NCI-H226 (cell line): Measurements from ENCODE around the gene PTGER3.

ENCODE experiments used
- DNase-seq: peaks from one replicate; pipeline ENCODE4 v3.0.0-alpha.2; 2015

Gene PTGER3

DNA sequence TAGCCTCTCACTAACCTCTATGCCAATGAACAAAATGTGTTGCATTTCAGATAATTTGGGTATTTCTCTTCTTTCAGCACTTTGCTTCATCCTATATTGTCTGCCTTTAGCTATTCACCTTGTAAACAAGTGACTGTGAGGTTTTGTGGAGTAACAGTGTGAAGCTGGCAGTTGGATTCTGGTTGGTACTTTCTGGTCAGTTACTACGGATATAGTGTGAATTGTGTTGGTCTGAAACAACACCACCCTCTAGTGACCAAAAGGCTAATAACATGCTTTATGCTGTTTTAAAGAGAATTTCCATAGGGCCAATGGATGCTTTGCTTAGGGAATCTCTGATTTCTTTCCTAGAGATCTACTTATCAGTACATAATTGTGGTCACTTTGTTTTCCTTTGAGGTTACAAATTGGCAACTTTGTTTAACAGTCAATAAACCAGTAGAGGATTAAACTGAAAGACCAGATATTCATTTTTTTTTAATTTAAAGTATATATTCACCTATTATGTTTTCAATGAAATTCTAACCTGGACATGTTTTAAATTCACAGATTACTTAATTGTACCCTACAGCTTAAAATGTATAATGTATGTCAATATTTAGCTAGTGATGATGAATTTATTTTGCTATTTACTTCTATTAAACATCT, 2.5 kb upstream of the PTGER3 start:
- DNase-seq = peak; percentile 24

DNA sequence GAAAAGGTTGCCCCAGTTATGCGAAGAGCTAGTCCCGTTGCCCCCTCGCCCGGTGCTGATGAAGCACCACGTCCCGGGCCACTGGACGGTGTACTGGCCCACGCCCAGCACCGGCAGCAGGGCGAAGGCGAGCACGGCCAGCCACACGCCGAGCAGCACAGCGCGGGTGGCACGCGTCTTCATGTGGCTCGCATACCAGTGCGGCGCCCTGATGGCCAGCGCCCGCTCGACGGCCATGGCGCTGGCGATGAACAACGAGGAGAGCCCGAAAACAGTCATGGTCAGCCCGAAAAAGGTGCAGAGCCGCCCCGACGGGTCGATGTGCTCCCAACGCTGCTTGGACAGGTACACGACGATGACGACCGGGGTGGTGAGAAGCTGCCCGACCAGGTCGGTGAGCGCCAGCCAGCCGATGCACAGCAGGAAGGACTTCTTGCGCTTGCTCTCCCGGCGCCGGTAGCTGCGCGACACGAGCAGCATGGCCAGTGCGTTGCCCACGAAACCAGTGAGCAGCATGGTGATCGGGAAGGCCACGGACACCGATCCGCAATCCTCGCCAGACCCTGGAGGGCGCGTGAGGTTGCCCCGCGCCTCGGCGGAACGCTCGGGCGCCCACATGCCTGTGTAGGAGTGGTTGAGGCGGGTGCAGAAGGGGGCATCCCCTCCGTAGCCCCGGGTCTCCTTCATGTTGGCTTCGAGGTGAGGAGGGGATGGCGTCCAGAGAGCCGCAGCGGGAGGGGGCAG, 553 bp downstream of the PTGER3 start:
- no peak for DNase-seq

DNA sequence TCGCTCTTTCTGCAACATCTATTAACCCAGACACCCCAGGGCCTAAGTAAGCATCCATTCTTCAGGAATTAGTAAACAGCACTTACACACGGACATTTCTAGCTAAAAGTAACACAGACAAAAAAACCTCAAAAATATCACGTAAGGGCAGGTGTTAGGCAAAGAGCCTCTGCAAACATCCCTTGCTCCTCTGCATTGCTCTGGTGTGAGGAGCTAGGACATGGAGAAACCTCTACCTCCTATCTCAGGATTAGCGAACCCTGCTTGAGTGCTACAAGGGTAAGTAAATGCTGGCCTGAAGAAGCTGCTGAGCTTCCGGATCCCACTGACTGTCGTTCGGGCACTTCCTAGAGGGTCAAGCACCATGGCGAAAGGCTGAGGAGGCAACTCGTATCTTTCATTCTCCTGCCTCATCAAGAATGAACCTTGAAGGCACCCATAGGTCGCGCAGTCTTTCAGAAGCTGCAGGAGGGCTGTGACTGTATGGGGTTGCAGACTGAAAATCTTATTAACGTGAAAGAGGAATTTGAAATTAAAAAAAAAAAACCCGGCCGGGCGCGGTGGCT, 2.1 kb downstream of the PTGER3 start:
- no peak for DNase-seq

DNA sequence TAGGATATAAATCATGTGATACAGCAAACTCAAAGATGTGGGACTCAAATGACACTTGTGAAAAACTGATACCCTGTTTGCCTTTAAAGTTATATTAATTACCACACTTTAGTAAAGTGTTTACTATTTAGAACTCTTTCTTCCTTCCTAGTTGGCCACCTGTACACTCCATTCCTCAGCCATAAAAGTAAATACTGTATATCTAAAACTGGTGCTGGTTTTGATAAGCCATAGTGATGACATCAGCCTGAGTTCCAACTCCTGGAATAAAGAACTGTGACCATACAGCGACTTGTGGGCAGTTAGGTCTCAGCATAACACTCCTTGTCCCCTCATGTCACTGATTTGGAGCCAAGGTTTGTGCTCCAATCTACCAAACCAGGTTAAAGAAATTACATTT, 2.8 kb downstream of the PTGER3 start:
- DNase-seq = no peak

DNA sequence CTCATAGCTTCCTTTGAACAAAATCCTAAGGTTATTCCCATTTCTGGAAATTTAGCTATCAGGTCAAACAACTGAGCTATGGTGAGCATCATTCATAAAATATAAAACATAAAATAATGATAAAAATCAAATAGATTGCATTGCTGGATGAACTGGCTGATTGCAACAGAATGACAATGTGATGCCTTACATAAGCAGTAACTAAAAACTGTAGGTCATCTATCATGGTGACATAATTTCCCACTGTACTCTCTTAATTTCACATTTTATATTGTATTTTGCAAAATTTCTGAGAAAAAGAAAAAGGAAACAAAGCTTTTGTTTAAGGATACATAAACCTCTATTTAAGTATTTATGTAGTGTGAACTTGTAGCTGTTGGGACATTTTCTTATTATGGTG, 4.6 kb downstream of the PTGER3 start:
- DNase-seq = no peak

DNA sequence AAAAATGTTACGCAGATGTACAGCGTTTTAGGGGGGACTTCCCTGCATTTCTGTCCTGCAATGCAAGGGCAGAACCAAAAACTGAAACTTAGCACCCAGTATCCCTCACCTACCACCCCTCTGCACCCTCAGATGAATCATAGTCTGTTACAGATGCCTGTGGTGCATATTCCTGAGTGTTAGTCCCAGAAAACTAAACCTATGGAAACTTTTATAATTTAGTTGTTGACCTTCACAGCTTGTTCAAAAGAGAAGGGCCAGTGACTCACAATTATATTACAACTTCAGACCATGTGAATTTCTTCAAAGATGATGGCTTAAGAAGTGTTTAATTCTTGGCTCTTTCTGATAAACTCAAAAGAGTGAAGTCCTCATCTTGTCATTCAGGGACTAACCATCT, 5.8 kb downstream of the PTGER3 start:
- no peak for DNase-seq

DNA sequence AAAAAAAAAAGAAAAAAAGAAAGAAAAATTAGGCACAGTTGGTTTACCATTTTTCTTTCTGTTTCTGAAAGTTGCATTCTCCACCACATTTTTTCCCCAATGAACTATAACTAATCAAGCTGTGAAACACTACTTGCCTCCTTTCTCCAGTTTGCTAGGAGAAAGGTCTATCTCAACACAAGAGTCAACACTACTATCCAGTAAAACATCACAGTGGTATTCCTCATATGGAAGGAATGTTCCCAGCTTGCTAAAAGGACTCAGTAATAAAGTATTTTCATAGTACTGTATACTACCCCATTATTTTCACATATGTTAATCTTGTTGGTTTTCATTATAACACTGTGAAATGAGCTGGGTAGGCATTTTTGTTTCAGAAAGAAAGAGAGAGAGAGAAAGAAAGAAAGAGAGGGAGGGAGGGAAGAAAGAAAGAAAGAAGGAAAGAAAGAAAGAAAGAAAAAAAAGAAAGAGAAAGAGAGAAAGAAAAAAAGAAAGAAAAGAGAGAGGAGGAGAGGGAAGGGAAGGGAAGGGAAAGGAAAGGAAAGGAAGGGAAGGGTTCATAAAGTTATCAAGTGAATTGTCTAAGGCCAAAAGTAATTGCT, 7.9 kb downstream of the PTGER3 start:
- DNase-seq = peak; percentile 7

DNA sequence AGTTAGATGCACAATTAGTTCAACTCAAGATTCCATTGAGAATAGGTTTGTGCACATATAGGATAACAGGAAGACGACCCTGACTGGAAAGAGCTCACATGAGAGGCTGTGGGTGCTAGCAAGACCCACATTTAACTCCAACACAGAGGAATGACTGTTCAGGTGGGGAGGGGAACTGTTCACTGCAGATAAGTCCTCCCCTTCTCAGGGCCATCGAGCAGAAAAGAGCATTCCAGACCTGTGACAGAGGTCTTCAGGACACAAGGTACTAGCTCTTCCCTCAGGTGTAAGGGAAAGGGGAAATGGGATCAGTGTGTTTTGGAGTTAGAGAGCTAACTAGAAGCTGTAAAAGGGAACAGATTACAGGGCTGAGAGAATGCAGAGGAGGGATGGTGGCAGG, 8.7 kb downstream of the PTGER3 start:
- no peak for DNase-seq

DNA sequence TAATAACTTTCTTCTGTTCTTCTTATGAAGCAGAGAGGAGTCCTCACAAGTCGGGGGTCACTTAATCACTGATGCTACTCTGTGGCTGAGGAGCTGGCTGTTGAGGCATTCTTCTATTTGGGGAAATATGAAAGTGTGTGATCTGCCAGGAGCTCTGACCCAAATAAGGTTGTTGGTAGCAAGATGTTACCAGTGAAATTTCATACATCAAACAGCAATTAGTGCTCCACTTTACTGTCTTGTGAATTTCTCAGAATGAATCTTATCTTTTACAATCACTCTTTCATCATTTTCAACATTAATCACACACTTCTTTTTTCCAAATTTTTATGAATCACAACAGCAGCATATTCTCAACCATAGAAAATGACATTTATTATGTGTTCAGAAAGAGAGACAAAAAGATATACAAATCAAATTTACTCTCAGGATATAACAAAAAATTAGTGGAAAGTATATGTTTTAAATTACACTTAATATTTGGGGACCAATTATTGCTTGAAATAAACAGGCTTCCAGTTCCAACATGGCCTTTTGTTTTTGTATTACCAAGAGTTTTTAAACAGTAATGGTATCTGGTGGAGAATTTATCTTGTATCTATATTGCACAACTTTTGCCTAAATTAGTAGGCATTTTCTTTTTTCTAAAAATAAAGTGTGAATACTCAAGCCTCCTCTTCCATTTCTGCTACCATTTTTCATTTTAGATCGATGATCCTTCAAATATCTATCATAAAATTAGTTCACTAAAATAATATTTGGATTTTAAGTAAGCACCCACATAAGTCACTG, 9.6 kb downstream of the PTGER3 start:
- no peak for DNase-seq

DNA sequence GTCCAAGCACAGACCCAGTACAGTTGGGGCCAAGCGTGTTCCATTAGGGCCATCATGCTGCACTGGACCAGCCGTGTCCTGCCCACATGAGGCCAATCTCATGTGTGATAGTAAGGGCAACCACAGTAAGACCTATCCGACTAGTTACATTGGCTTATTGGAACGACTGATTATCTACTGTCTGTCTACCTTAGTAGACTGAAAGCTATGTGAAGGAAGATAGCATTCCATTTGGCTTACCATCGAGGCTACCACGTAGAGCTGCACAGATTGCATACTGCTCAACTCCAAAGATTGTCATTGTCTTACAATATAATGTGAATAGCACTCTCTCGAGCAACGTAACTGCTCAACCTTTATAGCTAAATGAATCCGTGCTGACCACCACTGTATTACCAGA, 10.6 kb downstream of the PTGER3 start:
- DNase-seq = no peak

DNA sequence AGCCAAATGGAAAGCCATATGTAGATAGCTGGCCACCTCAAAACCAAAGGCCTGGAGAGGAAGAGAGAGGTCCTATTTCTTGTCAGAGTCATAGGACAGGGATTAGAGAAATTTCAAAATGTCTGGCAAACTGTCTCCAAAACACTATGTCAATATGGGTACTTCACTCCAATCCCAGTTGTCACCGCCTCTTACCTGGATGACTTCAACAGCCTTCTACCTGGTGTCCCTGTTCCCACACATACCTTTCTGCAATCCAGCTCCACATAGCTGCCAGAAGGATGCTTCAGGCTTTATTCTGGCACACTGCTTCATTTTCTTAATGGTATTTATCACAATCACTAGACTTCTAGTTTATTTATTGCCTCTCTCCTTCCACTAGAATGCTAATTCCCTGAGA, 14.5 kb downstream of the PTGER3 start:
- no peak for DNase-seq

DNA sequence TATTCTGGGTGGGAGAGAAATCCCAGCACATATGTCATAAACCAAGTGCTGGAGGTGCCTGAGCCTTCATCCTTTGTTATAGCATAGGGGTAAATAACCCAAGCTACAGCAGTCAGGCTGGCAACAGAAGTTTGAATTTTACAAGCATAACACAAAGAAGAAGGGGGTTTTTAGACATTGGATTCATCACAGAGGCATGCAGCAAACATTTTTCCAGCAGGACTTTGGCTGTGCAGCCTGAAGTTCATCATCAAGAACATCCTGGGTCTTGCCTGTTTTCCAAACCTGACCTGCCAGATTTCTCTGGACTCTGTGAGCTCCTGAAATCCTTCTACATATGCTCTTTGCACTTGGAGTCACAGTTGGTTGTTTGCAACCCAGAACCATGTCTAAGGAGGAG, 16.2 kb downstream of the PTGER3 start:
- DNase-seq = peak; percentile 26

DNA sequence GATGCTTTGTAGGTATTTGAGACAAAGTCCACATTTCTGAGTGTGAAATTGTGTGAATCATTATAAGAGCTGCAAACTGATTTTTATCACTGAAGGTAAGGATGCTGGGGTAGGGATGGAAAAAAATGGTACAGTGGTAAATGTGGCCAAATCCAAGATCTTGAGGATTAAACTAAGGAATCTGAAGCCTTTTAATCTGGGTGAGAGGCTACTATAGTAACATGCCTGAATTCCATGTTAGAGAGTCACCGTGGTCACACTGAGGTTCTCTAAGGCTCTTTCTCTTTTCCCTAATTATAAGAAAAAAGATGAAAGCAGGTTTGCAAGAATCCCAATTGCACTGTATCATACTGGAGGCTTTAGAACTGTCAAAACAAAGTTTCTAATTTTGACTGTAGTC, 17.6 kb downstream of the PTGER3 start:
- DNase-seq = no peak

DNA sequence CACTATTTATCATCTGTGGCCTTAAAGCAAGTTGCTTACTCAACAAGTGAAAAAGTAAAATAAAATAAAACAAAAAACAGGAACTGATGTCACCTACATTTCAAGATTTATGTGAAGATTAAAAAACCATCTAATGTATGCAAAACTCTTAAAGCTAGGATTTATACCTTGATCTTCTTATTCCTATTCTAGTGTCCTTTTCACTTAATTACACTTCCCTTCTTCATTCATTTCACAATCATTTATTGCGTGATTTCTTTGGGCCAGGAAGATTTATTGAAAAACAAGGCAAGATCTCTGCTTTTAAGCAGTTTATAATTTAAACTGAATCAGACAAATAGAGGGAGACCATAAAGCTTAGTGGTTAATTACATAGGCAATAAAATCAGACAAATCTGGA, 18.6 kb downstream of the PTGER3 start:
- DNase-seq = no peak

DNA sequence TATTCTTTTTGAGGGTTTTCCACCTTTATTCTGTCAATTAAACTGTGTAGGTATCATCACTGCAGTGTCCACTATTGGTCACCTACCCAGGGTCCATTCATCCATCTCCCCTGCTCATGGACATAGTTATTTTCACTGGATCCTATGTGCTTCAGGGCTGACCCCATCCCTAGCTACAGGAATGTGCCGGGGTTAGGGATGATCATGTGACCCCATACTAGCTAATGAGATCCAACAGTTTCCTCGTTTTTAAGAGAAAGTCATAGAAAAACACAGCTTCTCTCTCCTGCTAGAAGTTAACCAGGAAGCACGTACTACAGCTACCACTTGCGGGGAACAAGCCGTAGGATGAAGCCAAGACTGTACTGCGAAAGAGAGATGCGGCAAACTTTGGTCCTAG, 19.6 kb downstream of the PTGER3 start:
- no peak for DNase-seq

DNA sequence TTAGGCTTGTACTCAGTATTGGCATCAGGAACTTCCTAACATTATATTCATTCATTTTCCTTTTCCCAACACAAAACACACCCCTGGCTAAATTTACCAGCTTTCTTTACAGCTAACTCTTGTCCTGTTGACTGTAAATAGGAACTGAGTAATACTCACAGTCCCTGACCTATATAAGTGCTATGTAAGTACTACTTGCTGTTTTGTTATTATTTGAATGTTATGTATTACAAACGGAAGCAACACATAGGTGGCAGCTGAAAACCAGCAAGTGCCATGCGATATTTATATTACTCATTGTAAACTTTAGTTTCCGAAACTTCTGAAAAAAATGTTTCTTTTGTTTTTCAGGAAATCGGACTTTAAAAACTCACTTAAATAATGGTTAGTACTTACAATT, 21.5 kb downstream of the PTGER3 start:
- no peak for DNase-seq

DNA sequence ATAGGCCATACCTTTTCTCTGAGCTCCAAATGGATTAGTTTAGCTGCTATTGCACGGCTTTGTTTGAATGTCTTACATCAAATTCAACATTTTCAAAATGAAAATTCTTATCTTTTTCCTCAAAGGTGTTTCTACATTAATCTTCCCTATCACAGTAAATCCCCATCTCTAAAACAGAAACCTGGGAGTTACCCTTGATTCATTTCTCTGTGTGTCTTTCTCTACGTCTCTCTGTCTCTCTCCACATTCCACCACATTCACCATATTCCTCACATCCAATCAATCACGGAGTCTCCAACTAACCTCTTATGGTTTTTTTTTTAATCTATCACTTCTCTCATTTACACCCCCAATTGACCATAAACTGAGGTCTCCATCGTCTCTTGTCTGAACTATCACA, 24.1 kb downstream of the PTGER3 start:
- DNase-seq = no peak

DNA sequence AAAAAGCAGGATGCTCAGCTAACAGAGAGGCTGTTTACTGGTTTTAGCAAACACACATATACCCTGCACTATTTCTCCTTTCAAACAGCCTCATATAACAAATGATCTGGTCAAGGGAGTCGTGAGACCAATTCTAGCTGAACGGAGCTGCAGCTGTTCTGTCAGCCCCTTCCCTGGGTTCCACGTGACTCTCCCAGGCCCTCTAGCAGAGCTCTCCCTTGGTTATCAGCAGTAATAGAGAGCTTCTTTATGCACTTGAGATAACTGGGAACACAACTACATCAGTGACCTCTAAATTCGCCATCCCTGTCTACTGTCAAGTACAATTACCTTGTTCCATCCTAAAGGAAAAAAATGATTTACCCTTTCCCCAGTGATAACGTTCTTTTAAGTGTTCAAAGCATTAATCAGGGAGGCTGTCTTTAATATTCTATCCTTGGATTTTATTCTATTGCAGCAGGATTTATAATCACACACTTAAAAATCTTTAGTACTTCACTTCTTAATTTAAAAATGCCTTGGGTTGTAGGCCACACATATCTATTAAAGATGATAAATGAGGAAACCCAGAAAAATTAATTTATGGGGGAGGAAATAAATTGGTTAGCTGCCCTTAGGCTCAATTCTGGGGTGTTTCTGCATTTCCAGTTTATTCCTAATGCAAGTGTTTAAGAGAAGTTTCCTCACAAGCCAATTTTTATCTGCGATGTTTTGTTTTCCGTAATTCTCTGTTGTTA, 28.2 kb downstream of the PTGER3 start:
- DNase-seq = no peak

DNA sequence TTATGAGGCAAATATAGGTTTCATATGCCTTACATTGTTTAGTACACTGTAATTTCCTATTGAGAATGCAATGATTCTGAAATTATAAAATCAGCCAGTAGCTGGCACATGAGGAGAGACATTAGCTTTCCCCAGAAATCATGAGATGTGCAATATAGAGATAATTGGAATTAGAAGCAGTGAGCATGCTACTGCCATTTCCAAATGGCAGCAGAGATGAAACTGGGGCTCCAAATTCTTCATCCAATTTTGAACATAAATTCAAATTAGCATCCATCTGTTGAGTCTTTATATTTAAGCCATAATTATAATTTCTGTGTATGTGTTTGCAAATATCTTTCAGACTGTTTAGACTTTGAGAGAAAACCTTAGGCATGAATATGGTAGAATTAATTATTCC, 28.8 kb downstream of the PTGER3 start:
- DNase-seq = no peak

DNA sequence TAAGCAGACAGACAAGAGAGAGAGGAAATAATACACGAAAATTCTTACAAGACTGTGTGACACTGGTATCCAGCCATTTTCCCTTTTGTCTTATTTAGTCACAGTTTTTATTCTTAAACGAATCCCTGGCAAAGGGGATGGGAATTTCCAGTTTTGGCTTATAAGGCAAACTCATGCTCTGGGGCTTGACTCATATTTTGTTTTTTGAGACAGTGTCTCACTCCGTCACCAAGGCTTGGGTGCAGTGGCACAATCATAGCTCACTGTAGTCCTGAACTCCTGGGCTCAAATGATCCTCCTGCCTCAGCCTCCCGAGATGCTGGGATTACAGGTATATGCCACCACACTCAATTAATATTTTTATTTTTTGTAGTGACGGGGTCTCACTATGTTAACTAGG, 31.9 kb downstream of the PTGER3 start:
- no peak for DNase-seq

DNA sequence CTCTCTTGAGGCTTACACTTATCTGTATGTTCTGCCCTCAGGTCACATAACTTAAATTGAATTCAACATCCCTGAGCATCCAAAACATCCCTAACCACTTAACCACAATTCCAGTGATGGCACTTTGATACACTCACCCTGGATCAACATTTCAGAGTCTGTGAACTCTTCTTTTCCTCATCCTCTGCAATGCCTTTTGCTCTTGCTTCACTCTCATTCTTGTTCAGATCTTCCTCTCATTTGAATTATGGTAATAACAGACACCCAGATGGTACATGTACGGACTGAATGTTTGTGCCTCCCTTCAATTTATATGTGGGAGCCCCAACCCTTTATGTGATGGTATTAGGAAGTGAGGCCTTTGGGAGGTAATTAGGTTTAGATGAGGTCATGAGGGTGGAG, 33.4 kb downstream of the PTGER3 start:
- peak; percentile 85 for DNase-seq

DNA sequence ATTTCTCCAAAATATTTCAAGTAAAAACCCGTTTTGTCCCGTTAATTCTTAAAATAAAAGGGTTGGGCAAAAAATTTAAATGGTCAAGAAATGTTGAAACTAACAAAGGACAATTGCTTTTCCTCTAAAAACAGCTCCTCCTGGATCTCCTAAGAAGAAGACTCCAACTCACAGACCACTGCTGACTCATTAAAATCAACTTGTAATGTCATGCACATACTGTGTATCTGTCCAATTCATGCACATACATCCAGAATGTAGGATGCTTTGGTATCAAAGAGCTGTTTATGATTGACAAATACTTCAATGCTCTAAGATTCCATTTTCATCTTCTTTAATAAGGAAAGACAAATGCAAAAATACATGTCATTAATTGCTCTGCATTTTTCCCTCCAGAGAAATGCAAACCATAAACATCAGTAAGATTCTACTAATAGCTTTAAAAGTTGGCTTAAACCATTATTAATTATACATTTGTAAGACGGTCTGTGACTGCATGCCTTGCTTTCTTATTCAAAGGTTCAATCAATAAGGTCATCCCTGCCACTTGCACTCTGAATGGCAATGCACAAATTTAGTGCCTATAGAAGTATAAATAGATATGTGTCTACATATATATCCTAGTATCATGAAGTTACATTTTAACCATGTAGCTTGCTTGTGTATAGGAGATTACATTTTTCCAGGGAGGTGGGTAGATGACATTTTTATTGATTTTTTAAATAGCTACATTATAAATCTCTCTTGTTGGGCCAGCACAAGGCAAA, 44.7 kb downstream of the PTGER3 start:
- DNase-seq = no peak
